Right cardiac atrium (tissue), 5 donors: Measurements from ENCODE around the gene FIZ1. TPM values are rescaled to one million over a fixed set of nuclear protein-coding genes. Genes with fewer than 3 reads are reported as not detected.

Source experiments
- ATAC-seq, 2 donors: fragments of 200-7000 bp; cut with Tn5 transposase; one replicate each; pipeline versions ENCODE4 v1.8.0 to v1.9.1; 2020; ENCODE audit warnings: moderate library complexity in 2 of 2, mild to moderate bottlenecking in 1 of 2
- DNase-seq, 3 donors: peaks; one replicate each; pipeline ENCODE4 v3.0.0-alpha.2; 2020
- H3K27ac ChIP-seq: one replicate; pipeline ENCODE4 v1.5.1; 2013; ENCODE audit warnings: mild to moderate bottlenecking, low read length, control low read depth, moderate library complexity
- H3K27me3 ChIP-seq: one replicate; pipeline ENCODE4 v1.6.1; 2013; ENCODE audit not compliant: control insufficient read depth, insufficient read depth
- H3K4me1 ChIP-seq: one replicate; pipeline ENCODE4 v1.6.1; 2013; ENCODE audit warnings: low read length; ENCODE audit not compliant: control insufficient read depth, insufficient read depth
- H3K4me3 ChIP-seq: one replicate; pipeline ENCODE4 v1.5.1; 2013; ENCODE audit warnings: low read length, control low read depth
- H3K9me3 ChIP-seq: one replicate; pipeline ENCODE4 v1.6.1; 2013; ENCODE audit warnings: low read length; ENCODE audit not compliant: control insufficient read depth
- WGBS: extraction: QIAGEN DNeasy Blood & Tissue Kit; methylation state at CpG from one replicate; pipeline ENCODE4 v1.1.7; 2013; 5-methylcytosine and 5-hydroxymethylcytosine counted together
- intact Hi-C, 4 donors: fragments of 100-400 bp; cut with DNase I; formaldehyde crosslinking; loops; one replicate each; pipeline versions ENCODE4 v1.11.0 to v1.14.0; 2022 to 2023
- polyA plus RNA-seq: library from polyadenylated mRNA; stranded (reverse); fragments of 200-250 nt; gene quantifications from one replicate; pipeline ENCODE4 v1.2.3, GENCODE V29; 2013
- total RNA-seq, 4 donors: library from RNA; stranded (reverse); fragmentation: NEBNext Ultra II Directional; extraction: Animal tissue kit (Norgen Biotek cat#: 25700); gene quantifications; one replicate each; pipeline ENCODE4 v1.2.1, GENCODE V29; 2021
- donor health status: healthy with polysubstance abuse.
- donor health status: DM: no; HTN: yes; CAD: no.
- donor health status: DM: no; HTN: no; CAD: no.
- donor health status: DM: no; HTN: yes; CAD: no; lungs with severe emphysema.
- donor health status: DM: yes; HTN: yes; CAD: no.

The FIZ1 gene
- total and polyA plus RNA-seq, 5 donors: 16.3 to 20.0 (median 18.2) TPM

GRCh38 chr19:55549500-55550320 lies 49.6 kb downstream of the FIZ1 start:
- peak overlapping the region; percentile 8 for H3K4me3 ChIP-seq
- DNase-seq (peak in 2 of 3 donors; percentile 51 to 71), ATAC-seq (no peak)
- WGBS: 15% methylated on average over 36 of the region's 36 CpGs
- no peaks in the 10 kb centered on the region for H3K9me3 ChIP-seq
- H3K27me3 ChIP-seq: no peaks in the 10 kb centered on the region
- H3K4me1 ChIP-seq: no peaks in the 10 kb centered on the region
- H3K27ac ChIP-seq: peak overlapping the region; percentile 82
- intact Hi-C loops: no loop called here

GRCh38 chr19:55546822-55547614 lies 52.3 kb downstream of the FIZ1 start:
- ATAC-seq: peak; percentile 79 to 90
- H3K4me1 ChIP-seq: no peaks in the 10 kb centered on the region

GRCh38 chr19:55546011-55546410 lies 53.3 kb downstream of the FIZ1 start:
- Histone ChIP-seq H3K4me3 (peak overlapping the region; percentile 42), H3K4me1 (no peaks in the 10 kb centered on the region), H3K9me3 (no peaks in the 10 kb centered on the region), H3K27me3 (no peaks in the 10 kb centered on the region), H3K27ac (peak overlapping the region; percentile 97)
- intact Hi-C loops: no loop called here
- DNase-seq (peak; percentile 51 to 79 (median 64)), ATAC-seq (peak; percentile 74 to 77)
- 20% methylated on average over 11 of the region's 11 CpGs for WGBS

More at GRCh38 chr19:55546822-55547614, 52.3 kb downstream of the FIZ1 start:
- WGBS: 25% methylated on average over 17 of the region's 17 CpGs
- Histone ChIP-seq H3K9me3 (no peaks in the 10 kb centered on the region), H3K4me3 (no peak overlapping the region), H3K27ac (peak overlapping the region; percentile 84), H3K27me3 (no peaks in the 10 kb centered on the region)
- peak; percentile 91 to 94 (median 93) for DNase-seq
- intact Hi-C loops: no loop called here

- 71% methylated on average over 10 of the region's 10 CpGs for WGBS
- Histone ChIP-seq H3K27me3 (no peaks in the 10 kb centered on the region), H3K9me3 (no peaks in the 10 kb centered on the region), H3K4me1 (no peaks in the 10 kb centered on the region), H3K27ac (peak within 1 kb of the TSS; percentile 97), H3K4me3 (peak within 1 kb of the TSS; percentile 42)
- intact Hi-C loops: no loop called here
- peak in 2 of 3 donors; percentile 33 to 39 for DNase-seq
- peak in 1 of 2 donors; percentile 1 for ATAC-seq
Observed at GRCh38 chr19:55545443-55545842, 53.9 kb downstream of the FIZ1 start, which contains the start of gene SBK3. SBK3 (minus strand) TSS chr19:55545543; CDS start chr19:55545543, 0 bp downstream.

- peak overlapping the region; percentile 42 for H3K4me3 ChIP-seq
- intact Hi-C loops: no loop called here
- 63% methylated on average over 23 of the region's 23 CpGs for WGBS
- H3K27ac ChIP-seq: peak overlapping the region; percentile 97
- no peaks in the 10 kb centered on the region for H3K27me3 ChIP-seq
- no peaks in the 10 kb centered on the region for H3K9me3 ChIP-seq
- ATAC-seq (peak in 1 of 2 donors; percentile 6), DNase-seq (peak in 2 of 3 donors; percentile 52 to 68)
- H3K4me1 ChIP-seq: no peaks in the 10 kb centered on the region
Observed at GRCh38 chr19:55544776-55545439, 54.4 kb downstream of the FIZ1 start.

- ATAC-seq: no peak
- no peaks in the 10 kb centered on the region for H3K9me3 ChIP-seq
- no peaks in the 10 kb centered on the region for H3K27me3 ChIP-seq
- no peaks in the 10 kb centered on the region for H3K4me1 ChIP-seq
- intact Hi-C loops: no loop called here
- DNase-seq: peak in 2 of 3 donors; percentile 39 to 44
- WGBS: 83% methylated on average over 15 of the region's 15 CpGs
- H3K4me3 ChIP-seq: no peak overlapping the region
- H3K27ac ChIP-seq: peak overlapping the region; percentile 19
Observed at GRCh38 chr19:55544014-55544413, 55.3 kb downstream of the FIZ1 start.

GRCh38 chr19:55543567-55543966 lies 55.8 kb downstream of the FIZ1 start:
- WGBS: 80% methylated on average over 5 of the region's 5 CpGs
- H3K27ac ChIP-seq: no peak overlapping the region

GRCh38 chr19:55542292-55542855 lies 56.9 kb downstream of the FIZ1 start:
- Histone ChIP-seq H3K4me1 (no peaks in the 10 kb centered on the region), H3K27me3 (no peaks in the 10 kb centered on the region), H3K4me3 (no peak overlapping the region), H3K27ac (no peak overlapping the region), H3K9me3 (no peaks in the 10 kb centered on the region)
- intact Hi-C loops: no loop called here
- WGBS: 91% methylated on average over 7 of the region's 7 CpGs
- DNase-seq (peak in 2 of 3 donors; percentile 1 to 11), ATAC-seq (no peak)

More at GRCh38 chr19:55543567-55543966, 55.8 kb downstream of the FIZ1 start:
- Histone ChIP-seq H3K4me1 (no peaks in the 10 kb centered on the region), H3K4me3 (no peak overlapping the region), H3K27me3 (no peaks in the 10 kb centered on the region), H3K9me3 (no peaks in the 10 kb centered on the region)
- intact Hi-C loops: no loop called here
- ATAC-seq (no peak), DNase-seq (peak in 1 of 3 donors; percentile 4)
